ENCODE measurements around the gene SLC4A1.
A peak's percentile ranks its signal among the peaks of the same experiment; 100 is the strongest.

Gene SLC4A1

GRCh38 chr17:44199553-44200477, 68.1 kb downstream of the SLC4A1 start, which contains the start of gene ATXN7L3:
ATXN7L3 (minus strand) TSS chr17:44199884; CDS start chr17:44198070, 1,814 bp downstream.
- no peak for TF ChIP-seq CTCF (IDR thresholded peaks at IDR 0.05; ENCODE audit: extremely low read depth, missing control alignments)
- DNase-seq (ENCODE audit: low spot score): peak; percentile 99

- peak; percentile 95 for DNase-seq (ENCODE audit: low spot score)
- TF ChIP-seq CTCF (IDR thresholded peaks at IDR 0.05; ENCODE audit: extremely low read depth, missing control alignments): no peak
These were observed 69.0 kb downstream of the SLC4A1 start for GRCh38 chr17:44198721-44199552.

Data from GM20000 (cell line).